HG03457 (cell line): ENCODE measurements around the gene NRIP3.

Experiments
- ATAC-seq: cut with Tn5 transposase; IDR thresholded peaks from one replicate; pipeline ENCODE4 v1.9.1; 2021; ENCODE audit warnings: moderate number of reproducible peaks; ENCODE audit not compliant: unreplicated experiment

Gene NRIP3

DNA sequence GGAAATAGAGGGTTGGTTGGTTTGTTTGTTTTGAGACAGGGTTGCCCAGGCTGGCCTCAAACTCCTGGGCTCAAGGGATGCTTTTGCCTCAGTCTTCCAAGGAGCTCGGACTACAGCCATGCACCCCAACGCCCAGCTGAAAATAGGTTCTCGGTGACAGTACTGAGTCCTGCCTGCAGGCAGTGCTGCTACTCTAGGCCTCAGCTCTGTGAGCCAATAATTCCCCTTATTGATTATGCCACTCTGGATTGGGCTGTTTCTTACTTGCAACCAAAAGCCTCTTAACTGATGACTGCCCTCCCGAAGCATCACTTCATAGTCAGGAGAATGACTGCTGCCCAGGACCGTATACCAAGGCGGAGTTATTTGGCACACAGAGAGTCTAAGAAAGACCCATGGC, 69.9 kb downstream of the NRIP3 start:
- no peak for ATAC-seq

- ATAC-seq, result no peak
These were observed 71.1 kb downstream of the NRIP3 start, which contains the start of gene C11orf16 for GRCh38 chr11:8932564-8933180. C11orf16 (minus strand) TSS chr11:8932947; CDS start chr11:8932308, 639 bp downstream.
